Glutamatergic neuron (in vitro differentiated cells): ENCODE results near the gene STARD8. TPM values are rescaled to one million over a fixed set of nuclear protein-coding genes. Genes with fewer than 3 reads are reported as not detected.

Experiments used
- DNase-seq: peaks from one replicate; pipeline ENCODE4 v3.0.0; 2022
- H3K27ac Mint-ChIP-seq: one replicate; pipeline ENCODE4 v1.8.0; 2020; ENCODE audit warnings: mild to moderate bottlenecking, mixed read lengths, inconsistent platforms; ENCODE audit not compliant: unreplicated experiment
- H3K27me3 Mint-ChIP-seq: one replicate; pipeline ENCODE4 v1.8.0; 2020; ENCODE audit warnings: mild to moderate bottlenecking, moderate library complexity, mixed read lengths, inconsistent platforms; ENCODE audit not compliant: unreplicated experiment
- H3K36me3 Mint-ChIP-seq: one replicate; pipeline ENCODE4 v1.8.0; 2020; ENCODE audit warnings: mild to moderate bottlenecking, mixed read lengths, inconsistent platforms; ENCODE audit not compliant: unreplicated experiment
- H3K4me1 Mint-ChIP-seq: one replicate; pipeline ENCODE4 v1.8.0; 2020; ENCODE audit warnings: mild to moderate bottlenecking, low read depth, mixed read lengths, inconsistent platforms; ENCODE audit not compliant: unreplicated experiment
- H3K4me3 Mint-ChIP-seq: one replicate; pipeline ENCODE4 v1.8.0; 2020; ENCODE audit warnings: mild to moderate bottlenecking, mixed read lengths, inconsistent platforms; ENCODE audit not compliant: unreplicated experiment
- H3K9me3 Mint-ChIP-seq: one replicate; pipeline ENCODE4 v1.8.0; 2020; ENCODE audit warnings: mild to moderate bottlenecking, moderate library complexity, mixed read lengths, inconsistent platforms; ENCODE audit not compliant: unreplicated experiment
- CTCF ChIP-seq: fragments of 200-600 bp; sonication (generic); IDR thresholded peaks from one replicate; pipeline ENCODE4 v1.5.0; 2021; ENCODE audit not compliant: partially characterized antibody, unreplicated experiment
- total RNA-seq: library from RNA; stranded (reverse); fragmentation: NEBNext Ultra II Directional; extraction: Animal tissue kit (Norgen Biotek cat#: 25700); gene quantifications from one replicate; pipeline ENCODE4 v1.2.1, GENCODE V29; 2021; ENCODE audit not compliant: unreplicated experiment

STARD8 gene
- total RNA-seq, 1 donor from 2014 or later: 1.1 TPM

GRCh38 chrX:68751372-68751771, 103.9 kb downstream of the STARD8 start:
- H3K4me3 Mint-ChIP-seq: no peak overlapping the region
- no peaks in the 10 kb centered on the region for H3K9me3 Mint-ChIP-seq
- H3K27me3 Mint-ChIP-seq: no peaks in the 10 kb centered on the region
- no peak overlapping the region for H3K27ac Mint-ChIP-seq
- no peak for TF ChIP-seq CTCF
- no peaks in the 10 kb centered on the region for H3K4me1 Mint-ChIP-seq
- DNase-seq: no peak
- no peaks in the 10 kb centered on the region for H3K36me3 Mint-ChIP-seq

DNA sequence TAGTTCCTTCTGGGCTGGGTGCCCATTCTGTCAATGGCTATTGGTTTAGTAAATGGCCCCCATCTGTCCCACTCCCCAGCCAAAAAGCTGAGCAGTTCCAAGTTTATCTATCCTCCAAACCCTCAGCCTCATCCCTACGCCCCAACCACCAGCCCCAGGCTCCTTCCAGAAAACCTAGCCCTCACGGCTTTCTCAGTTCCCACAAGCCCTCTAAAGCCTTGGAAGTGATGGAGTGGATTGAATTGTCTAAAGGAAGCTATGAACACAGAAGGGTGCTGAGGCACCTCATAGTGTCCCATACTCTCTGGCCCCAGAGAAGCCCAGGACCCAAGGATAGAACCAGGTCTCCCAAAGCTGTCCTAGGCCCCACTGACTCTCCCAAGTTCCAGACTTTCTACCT, 105.8 kb downstream of the STARD8 start:
- peaks cover 1% of the 10 kb centered on the region for H3K9me3 Mint-ChIP-seq

GRCh38 chrX:68754406-68754805, 106.9 kb downstream of the STARD8 start:
- Mint-ChIP-seq H3K4me3 (no peak overlapping the region), H3K9me3 (peaks cover 1% of the 10 kb centered on the region), H3K27ac (no peak overlapping the region), H3K4me1 (no peaks in the 10 kb centered on the region), H3K36me3 (no peaks in the 10 kb centered on the region), H3K27me3 (no peaks in the 10 kb centered on the region)
- no peak for DNase-seq
- TF ChIP-seq CTCF: no peak

More for the DNA sequence above, 105.8 kb downstream of the STARD8 start:
- Mint-ChIP-seq H3K27ac (no peak overlapping the region), H3K27me3 (no peaks in the 10 kb centered on the region), H3K4me3 (no peak overlapping the region), H3K36me3 (no peaks in the 10 kb centered on the region), H3K4me1 (no peaks in the 10 kb centered on the region)
- DNase-seq: no peak
- no peak for TF ChIP-seq CTCF

DNA sequence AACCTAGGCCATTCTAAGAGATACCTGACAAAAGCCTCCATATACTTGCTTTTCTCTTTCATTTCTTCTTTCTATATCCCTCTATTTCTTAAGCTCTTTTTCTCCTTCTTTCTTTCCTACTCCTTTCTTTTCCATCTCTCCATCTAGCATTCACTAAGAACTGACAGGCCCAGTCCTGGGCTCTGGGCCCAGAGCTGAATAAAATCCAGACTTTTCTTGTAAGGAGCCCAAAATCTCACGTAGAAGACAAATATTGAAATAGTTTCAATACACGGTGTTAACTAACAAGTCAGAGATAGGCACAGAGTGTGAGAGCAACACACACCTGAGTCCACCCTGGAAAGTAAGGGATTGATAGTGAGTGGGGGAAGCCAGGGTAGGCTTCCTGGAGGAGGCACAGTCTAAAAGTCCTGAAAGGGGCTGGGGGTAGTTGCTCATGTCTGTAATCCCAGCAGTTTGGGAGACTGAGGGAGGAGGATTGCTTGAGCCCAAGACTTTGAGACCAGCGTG, 108.2 kb downstream of the STARD8 start:
- no peak for TF ChIP-seq CTCF
- H3K4me3 Mint-ChIP-seq: no peak overlapping the region
- H3K27ac Mint-ChIP-seq: no peak overlapping the region
- DNase-seq: no peak
- H3K9me3 Mint-ChIP-seq: peaks cover 1% of the 10 kb centered on the region
- H3K27me3 Mint-ChIP-seq: peaks cover 2% of the 10 kb centered on the region
- no peaks in the 10 kb centered on the region for H3K36me3 Mint-ChIP-seq
- H3K4me1 Mint-ChIP-seq: no peaks in the 10 kb centered on the region

- no peak for DNase-seq
- Mint-ChIP-seq H3K27ac (no peak overlapping the region), H3K27me3 (peaks cover 3% of the 10 kb centered on the region), H3K4me3 (no peak overlapping the region), H3K4me1 (no peaks in the 10 kb centered on the region), H3K9me3 (peaks cover 1% of the 10 kb centered on the region), H3K36me3 (no peaks in the 10 kb centered on the region)
- no peak for TF ChIP-seq CTCF
These were observed 109.9 kb downstream of the STARD8 start for GRCh38 chrX:68757331-68757730.
